Measurements from ENCODE around the gene CHID1. TPM values are rescaled to one million over a fixed set of nuclear protein-coding genes. Genes with fewer than 3 reads are reported as not detected.

Gene CHID1
- total and polyA plus RNA-seq, 2 of the 4 experiments (the other 2 are of a cell fraction): 34.2 to 121 TPM

GRCh38 chr11:852762-853161 is 57.8 kb downstream of the CHID1 start:
- peaks cover 18% of the 10 kb centered on the region for H3K4me1 ChIP-seq (ENCODE audit: control insufficient read depth, insufficient read depth, low read length)
- H2BK5ac ChIP-seq (ENCODE audit: low read depth, low read length, poor library complexity, severe bottlenecking): no peak overlapping the region
- H3K14ac ChIP-seq (replicated peaks; ENCODE audit: low read depth, low read length): no peak overlapping the region
- H2BK15ac ChIP-seq (ENCODE audit: low read depth, low read length): no peak overlapping the region
- peaks cover 17% of the 10 kb centered on the region for H3K36me3 ChIP-seq (ENCODE audit: control insufficient read depth, insufficient read depth, low read length)
- no peak overlapping the region for H2AFZ ChIP-seq (replicated peaks; ENCODE audit: low read length, poor library complexity)
- H3K56ac ChIP-seq (ENCODE audit: extremely low read depth, insufficient read depth, low read length): no peak overlapping the region
- no peaks in the 10 kb centered on the region for H3K9me1 ChIP-seq (ENCODE audit: insufficient read depth, low read length)
- no peak overlapping the region for H4K91ac ChIP-seq (ENCODE audit: insufficient read depth, low read depth, low read length)
- no peaks in the 10 kb centered on the region for H3K27me3 ChIP-seq (ENCODE audit: control insufficient read depth, insufficient read depth, low read length)
- BruUV-seq (replicated peaks): no TSS peak
- intact Hi-C loops (cut with micrococcal nuclease) (no loop called here), dilution Hi-C loops (cut with HindIII; ENCODE audit: low sequenced_read_pairs, unreplicated experiment) (no loop called here), in situ Hi-C loops (cut with MboI; ENCODE audit: low sequenced_read_pairs) (no loop called here)
- no peaks in the 10 kb centered on the region for H3K9me3 ChIP-seq (ENCODE audit: control insufficient read depth, insufficient read depth, low read length)
- H2AK5ac ChIP-seq (ENCODE audit: low read depth, low read length): no peak overlapping the region
- H2BK20ac ChIP-seq (ENCODE audit: low read depth, low read length): no peak overlapping the region
- no peak overlapping the region for H2AK9ac ChIP-seq (replicated peaks; ENCODE audit: low read depth, low read length, poor library complexity)
- H4K8ac ChIP-seq (ENCODE audit: low read depth in 2 of 2, low read length in 2 of 2): no peak overlapping the region
- WGBS, 2 experiments (ENCODE audit: extremely low coverage in 2 of 2, insufficient read length in 1 of 2): 95% methylated on average over 7 of the region's 15 CpGs; no CpG with 5 or more reads in 1 of the 2 experiments
- DNase-seq (no peak), ATAC-seq (ENCODE audit: low read depth) (no peak)
- H3K18ac ChIP-seq (ENCODE audit: low read depth, low read length): no peak overlapping the region
- H4K20me1 ChIP-seq (ENCODE audit: insufficient read depth, low read length): peaks cover 71% of the 10 kb centered on the region
- H3K23ac ChIP-seq (ENCODE audit: low read depth, low read length): no peak overlapping the region
- no peak overlapping the region for H3K4ac ChIP-seq (ENCODE audit: low read depth, low read length)
- CTCF ChIA-PET: no interaction called here
- H3K4me3 ChIP-seq (ENCODE audit: insufficient read depth, low read depth, low read length): no peak overlapping the region
- POLR2A ChIA-PET (ENCODE audit: unreplicated experiment): no interaction called here
- H3K27ac ChIP-seq (ENCODE audit: insufficient read depth, low read length): no peak overlapping the region
- no peak overlapping the region for H4K5ac ChIP-seq (ENCODE audit: low read depth, low read length)
- no peak overlapping the region for H2BK120ac ChIP-seq (ENCODE audit: low read depth, low read length)
- TF ChIP-seq ELK1 (IDR thresholded peaks at IDR 0.05; ENCODE audit: borderline replicate concordance, low read depth, low read length) (no peak), RCOR1 (IDR thresholded peaks at IDR 0.05; ENCODE audit: insufficient replicate concordance, low read length) (no peak), MXI1 (IDR thresholded peaks at IDR 0.05; ENCODE audit: borderline replicate concordance, low read depth, low read length) (no peak), CTCF (conservative IDR thresholded peaks at IDR 0.05; ENCODE audit: low read depth, low read length) (no peak), FOS (IDR thresholded peaks at IDR 0.05; ENCODE audit: low read depth, low read length) (no peak)
- H3K9ac ChIP-seq (ENCODE audit: low read depth, low read length): no peak overlapping the region
- peaks cover 9 to 83% of the 10 kb centered on the region in 2 experiments for H3K79me1 ChIP-seq (ENCODE audit: low read depth in 1 of 2, low read length in 2 of 2)
- no peak overlapping the region for H3K4me2 ChIP-seq (ENCODE audit: low read depth, low read length)
